HUES6 (cell line): ENCODE results near the gene TOMT.

Source experiments
- H3K27ac ChIP-seq: 2 replicates; pipeline ENCODE4 v1.7.0; 2013; ENCODE audit warnings: low read depth, mild to moderate bottlenecking, low read length, inconsistent platforms
- H3K27me3 ChIP-seq: 2 replicates; pipeline ENCODE4 v1.6.1; 2013; ENCODE audit warnings: low read length; ENCODE audit not compliant: control insufficient read depth, insufficient read depth
- H3K36me3 ChIP-seq: 2 replicates; pipeline ENCODE4 v1.6.1; 2013; ENCODE audit warnings: low read length; ENCODE audit not compliant: control insufficient read depth, insufficient read depth
- H3K4me1 ChIP-seq: 2 replicates; pipeline ENCODE4 v1.6.1; 2013; ENCODE audit warnings: low read length; ENCODE audit not compliant: control insufficient read depth, insufficient read depth
- H3K4me3 ChIP-seq: 2 replicates; pipeline ENCODE4 v1.5.1; 2013; ENCODE audit warnings: low read depth, low read length
- H3K9ac ChIP-seq: one replicate; pipeline ENCODE4 v1.6.1; 2013; ENCODE audit warnings: mild to moderate bottlenecking, low read length
- H3K9me3 ChIP-seq: 2 replicates; pipeline ENCODE4 v1.6.1; 2013; ENCODE audit warnings: low read depth, low read length; ENCODE audit not compliant: control insufficient read depth, insufficient read depth

TOMT gene

GRCh38 chr11:72105888-72106287, at the start of gene TOMT:
TOMT (plus strand) TSS chr11:72105924; CDS start chr11:72105952, 28 bp downstream.
- Histone ChIP-seq H3K36me3 (peaks cover 26% of the 10 kb centered on the region), H3K4me3 (no peak within 1 kb of the TSS), H3K9me3 (no peaks in the 10 kb centered on the region), H3K27ac (no peak within 1 kb of the TSS), H3K9ac (peak within 1 kb of the TSS; percentile 25), H3K27me3 (no peaks in the 10 kb centered on the region), H3K4me1 (peaks cover 14% of the 10 kb centered on the region)

- Histone ChIP-seq H3K36me3 (peaks cover 17% of the 10 kb centered on the region), H3K9me3 (no peaks in the 10 kb centered on the region), H3K9ac (no peak overlapping the region), H3K27ac (no peak overlapping the region), H3K27me3 (no peaks in the 10 kb centered on the region), H3K4me3 (no peak overlapping the region), H3K4me1 (peaks cover 5% of the 10 kb centered on the region; the same call in 1 of the 2 replicates)
These were observed 47.2 kb upstream of the TOMT start for GRCh38 chr11:72058416-72059034.

- Histone ChIP-seq H3K4me1 (no peaks in the 10 kb centered on the region), H3K4me3 (no peak overlapping the region), H3K9ac (no peak overlapping the region), H3K27ac (no peak overlapping the region), H3K9me3 (no peaks in the 10 kb centered on the region), H3K36me3 (peaks cover 22% of the 10 kb centered on the region), H3K27me3 (no peaks in the 10 kb centered on the region)
These were observed 43.9 kb upstream of the TOMT start for GRCh38 chr11:72061739-72062396.

GRCh38 chr11:72066855-72067254, 38.9 kb upstream of the TOMT start:
- Histone ChIP-seq H3K27me3 (no peaks in the 10 kb centered on the region), H3K9me3 (no peaks in the 10 kb centered on the region), H3K9ac (no peak overlapping the region), H3K36me3 (peaks cover 26% of the 10 kb centered on the region), H3K27ac (no peak overlapping the region), H3K4me1 (peaks cover 16% of the 10 kb centered on the region), H3K4me3 (no peak overlapping the region)

GRCh38 chr11:72067266-72067665, 38.5 kb upstream of the TOMT start:
- H3K27me3 ChIP-seq: no peaks in the 10 kb centered on the region
- H3K9ac ChIP-seq: no peak overlapping the region
- no peaks in the 10 kb centered on the region for H3K9me3 ChIP-seq
- H3K4me1 ChIP-seq: peaks cover 20% of the 10 kb centered on the region
- no peak overlapping the region for H3K27ac ChIP-seq
- peaks cover 24% of the 10 kb centered on the region for H3K36me3 ChIP-seq
- no peak overlapping the region for H3K4me3 ChIP-seq

GRCh38 chr11:72067676-72068075, 38.0 kb upstream of the TOMT start:
- H3K4me1 ChIP-seq: peaks cover 23% of the 10 kb centered on the region
- peaks cover 24% of the 10 kb centered on the region for H3K36me3 ChIP-seq
- H3K9me3 ChIP-seq: no peaks in the 10 kb centered on the region
- no peak overlapping the region for H3K27ac ChIP-seq
- H3K4me3 ChIP-seq: no peak overlapping the region
- H3K9ac ChIP-seq: no peak overlapping the region
- no peaks in the 10 kb centered on the region for H3K27me3 ChIP-seq

GRCh38 chr11:72069200-72069599, 36.5 kb upstream of the TOMT start:
- Histone ChIP-seq H3K9me3 (no peaks in the 10 kb centered on the region), H3K4me1 (peaks cover 23% of the 10 kb centered on the region), H3K36me3 (peaks cover 21% of the 10 kb centered on the region), H3K27me3 (no peaks in the 10 kb centered on the region), H3K27ac (no peak overlapping the region; the same call in 1 of the 2 replicates), H3K4me3 (no peak overlapping the region), H3K9ac (no peak overlapping the region)

- Histone ChIP-seq H3K36me3 (peaks cover 20% of the 10 kb centered on the region), H3K4me1 (peaks cover 23% of the 10 kb centered on the region), H3K9me3 (no peaks in the 10 kb centered on the region), H3K27ac (peak overlapping the region; percentile 36; the same call in 1 of the 2 replicates), H3K4me3 (no peak overlapping the region), H3K27me3 (no peaks in the 10 kb centered on the region), H3K9ac (peak overlapping the region; percentile 28)
These were observed 35.9 kb upstream of the TOMT start for GRCh38 chr11:72069787-72070251.

- peaks cover 18% of the 10 kb centered on the region for H3K36me3 ChIP-seq
- no peak overlapping the region for H3K9ac ChIP-seq
- H3K4me1 ChIP-seq: peaks cover 23% of the 10 kb centered on the region
- no peak overlapping the region for H3K4me3 ChIP-seq
- no peaks in the 10 kb centered on the region for H3K27me3 ChIP-seq
- H3K27ac ChIP-seq: 0 out of 2 replicates have a peak overlapping the region, but pooled peaks have one; percentile 36
- no peaks in the 10 kb centered on the region for H3K9me3 ChIP-seq
These were observed 35.2 kb upstream of the TOMT start for GRCh38 chr11:72070491-72070890.

GRCh38 chr11:72072348-72072747, 33.4 kb upstream of the TOMT start:
- H3K27ac ChIP-seq: no peak overlapping the region
- no peaks in the 10 kb centered on the region for H3K9me3 ChIP-seq
- H3K4me1 ChIP-seq: peaks cover 23% of the 10 kb centered on the region
- no peak overlapping the region for H3K9ac ChIP-seq
- peaks cover 11% of the 10 kb centered on the region for H3K36me3 ChIP-seq
- H3K27me3 ChIP-seq: no peaks in the 10 kb centered on the region
- no peak overlapping the region for H3K4me3 ChIP-seq

GRCh38 chr11:72075109-72075508, 30.6 kb upstream of the TOMT start:
- Histone ChIP-seq H3K27ac (no peak overlapping the region), H3K27me3 (no peaks in the 10 kb centered on the region), H3K9me3 (no peaks in the 10 kb centered on the region), H3K9ac (no peak overlapping the region), H3K36me3 (peaks cover 3% of the 10 kb centered on the region; the same call in 1 of the 2 replicates), H3K4me3 (no peak overlapping the region), H3K4me1 (peaks cover 16% of the 10 kb centered on the region)
